HG02981 (cell line): Measurements from ENCODE around the gene MACROD2.

ENCODE experiments used
- ATAC-seq: cut with Tn5 transposase; IDR thresholded peaks from one replicate; pipeline ENCODE4 v1.9.1; 2021; ENCODE audit warnings: mild to moderate bottlenecking, moderate library complexity; ENCODE audit not compliant: unreplicated experiment

Gene MACROD2

GRCh38 chr20:14832630-14833029 lies 837.3 kb downstream of the MACROD2 start:
- peak; percentile 41 for ATAC-seq

DNA sequence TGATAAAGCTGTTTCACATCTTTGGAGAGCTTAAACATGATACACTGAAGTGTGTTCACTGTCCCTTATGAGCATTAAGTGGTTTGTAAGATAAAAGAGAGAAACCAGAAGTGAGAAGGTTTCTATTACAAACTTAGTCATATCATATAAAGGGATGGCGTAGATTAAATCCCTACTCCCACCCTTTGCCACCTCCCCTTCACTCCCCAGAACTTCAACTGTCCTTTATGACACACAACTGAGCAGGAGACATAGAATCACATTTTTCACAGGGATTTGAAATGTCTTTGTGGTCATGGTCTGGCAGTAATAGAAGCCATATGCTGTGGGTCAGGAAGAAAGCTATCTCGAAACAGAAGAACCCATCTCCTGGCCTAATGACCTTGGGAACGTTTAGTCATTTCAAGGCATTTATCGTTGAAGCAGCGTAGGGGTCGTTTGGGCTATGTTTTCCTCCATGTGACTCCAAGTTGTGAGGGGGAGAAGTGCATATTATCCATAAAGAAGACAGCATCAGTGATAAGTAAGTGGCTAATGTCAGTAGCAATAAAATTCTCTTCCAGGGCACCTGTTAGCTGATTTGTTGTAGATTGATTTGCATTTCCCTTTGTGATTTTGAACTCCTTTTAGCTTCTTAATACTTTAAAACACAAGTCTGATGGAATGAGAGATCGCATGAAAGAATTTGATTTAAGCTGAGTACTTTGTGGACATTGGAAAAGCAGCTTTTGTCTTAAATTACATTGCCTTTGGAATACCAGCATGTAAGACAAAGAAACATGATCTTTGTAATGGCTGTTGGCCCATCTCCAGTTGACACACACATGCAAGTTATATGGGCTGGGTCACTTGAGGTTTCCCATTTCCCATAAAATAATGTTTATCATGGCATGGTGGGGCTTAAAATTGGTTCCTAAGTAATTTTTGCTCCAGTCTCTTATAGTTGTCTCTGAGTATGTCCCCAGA lies 843.6 kb downstream of the MACROD2 start:
- peak; percentile 88 for ATAC-seq

GRCh38 chr20:14845199-14846160 lies 850.2 kb downstream of the MACROD2 start:
- no peak for ATAC-seq

DNA sequence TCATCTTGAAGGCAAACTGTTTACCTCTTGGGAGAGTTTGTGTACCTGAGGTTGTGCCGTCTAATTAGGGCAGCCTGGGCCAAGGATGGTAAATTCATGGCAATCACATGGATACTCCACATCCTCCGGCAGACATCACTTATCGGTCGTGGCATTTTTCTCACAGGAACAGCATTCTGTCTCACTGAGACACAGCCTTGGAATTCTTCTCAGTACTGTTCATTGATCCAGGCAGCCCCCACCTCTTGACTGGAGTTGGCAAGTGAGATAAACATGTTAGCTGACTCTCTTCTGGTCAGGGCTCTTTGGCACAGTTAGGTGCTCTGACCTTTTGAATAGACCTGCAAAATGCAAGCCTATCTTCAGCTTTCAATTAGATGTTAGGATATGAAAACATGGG lies 853.5 kb downstream of the MACROD2 start:
- no peak for ATAC-seq

- no peak for ATAC-seq
These were observed 857.8 kb downstream of the MACROD2 start for GRCh38 chr20:14853079-14853478.

GRCh38 chr20:14855171-14855570 lies 859.9 kb downstream of the MACROD2 start:
- ATAC-seq: no peak

GRCh38 chr20:14859627-14860026 lies 864.3 kb downstream of the MACROD2 start:
- ATAC-seq: no peak

- no peak for ATAC-seq
These were observed 865.1 kb downstream of the MACROD2 start for GRCh38 chr20:14860410-14860814.

GRCh38 chr20:14861028-14861699 lies 865.8 kb downstream of the MACROD2 start:
- ATAC-seq: no peak

GRCh38 chr20:14865169-14865568 lies 869.9 kb downstream of the MACROD2 start:
- ATAC-seq: no peak

GRCh38 chr20:14865731-14866130 lies 870.4 kb downstream of the MACROD2 start:
- no peak for ATAC-seq

GRCh38 chr20:14866841-14867514 lies 871.7 kb downstream of the MACROD2 start:
- ATAC-seq: no peak

DNA sequence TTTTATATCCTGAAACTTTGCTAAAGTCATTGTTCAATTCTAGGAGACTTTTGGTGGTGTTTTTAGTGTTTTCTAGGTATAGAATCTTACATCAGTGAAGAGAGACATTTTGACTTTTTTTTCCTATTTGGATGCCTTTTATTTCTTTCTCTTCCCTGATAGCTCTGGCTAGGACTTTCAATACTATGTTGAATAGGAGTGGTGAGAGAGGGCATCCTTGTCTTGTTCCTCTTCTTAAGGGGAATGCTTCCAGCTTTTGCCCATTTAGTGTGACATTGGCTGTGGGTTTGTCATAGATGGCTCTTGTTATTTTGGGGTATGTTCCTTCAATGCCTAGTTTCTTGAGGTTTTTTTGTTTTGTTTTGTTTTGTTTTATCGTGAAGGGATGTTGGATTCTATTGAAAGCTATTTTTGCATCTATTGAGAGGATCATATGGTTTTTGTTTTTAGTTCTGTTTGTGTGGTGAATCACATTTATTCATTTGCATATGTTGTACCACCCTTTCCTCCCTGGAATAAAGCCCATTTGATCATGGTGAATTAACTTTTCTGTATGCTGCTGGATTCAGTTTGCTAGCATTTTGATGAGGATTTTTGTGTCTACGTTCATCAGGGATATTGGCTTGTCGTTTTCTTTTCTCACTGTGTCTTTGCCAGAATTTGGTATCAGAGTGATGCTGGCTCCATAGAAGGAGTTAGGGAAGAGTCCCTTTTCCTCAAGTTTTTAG lies 882.1 kb downstream of the MACROD2 start:
- no peak for ATAC-seq

- ATAC-seq: no peak
These were observed 883.3 kb downstream of the MACROD2 start for GRCh38 chr20:14878676-14879019.

GRCh38 chr20:14879020-14879697 lies 883.8 kb downstream of the MACROD2 start:
- ATAC-seq: peak; percentile 61

- no peak for ATAC-seq
These were observed 884.5 kb downstream of the MACROD2 start for GRCh38 chr20:14879839-14880238.

- ATAC-seq: no peak
These were observed 886.2 kb downstream of the MACROD2 start for GRCh38 chr20:14881518-14881917.

- ATAC-seq: no peak
These were observed 886.8 kb downstream of the MACROD2 start for GRCh38 chr20:14882157-14882556.

DNA sequence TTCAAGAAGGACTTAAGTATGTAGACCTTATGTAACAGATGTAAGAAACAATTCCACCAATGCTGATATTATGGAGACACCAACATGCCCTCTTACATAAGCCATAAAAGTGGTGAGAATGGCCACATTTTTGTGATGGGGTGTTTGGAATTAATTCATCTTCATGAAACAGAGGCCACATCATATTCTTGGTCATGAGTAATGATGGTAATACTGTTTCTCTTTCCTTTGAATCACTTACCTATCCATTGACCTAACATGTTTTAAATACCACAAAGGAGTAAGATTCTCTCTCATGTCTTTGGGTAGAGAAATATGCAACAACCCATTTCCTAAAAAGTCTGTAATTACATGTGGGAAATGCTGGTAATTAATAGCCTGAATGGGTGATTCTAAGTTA lies 887.5 kb downstream of the MACROD2 start:
- no peak for ATAC-seq
